HG02588 (cell line): ENCODE results near the gene FGL2.
"Not testable (repeated sequence)": the region's sequence is repeated elsewhere in the genome, so short reads cannot be mapped to it uniquely, and the experiment has no call there.

ENCODE experiments used
- ATAC-seq: cut with Tn5 transposase; IDR thresholded peaks from one replicate; pipeline ENCODE4 v1.9.1; 2021; ENCODE audit warnings: mild to moderate bottlenecking, moderate library complexity; ENCODE audit not compliant: unreplicated experiment

Gene FGL2

DNA sequence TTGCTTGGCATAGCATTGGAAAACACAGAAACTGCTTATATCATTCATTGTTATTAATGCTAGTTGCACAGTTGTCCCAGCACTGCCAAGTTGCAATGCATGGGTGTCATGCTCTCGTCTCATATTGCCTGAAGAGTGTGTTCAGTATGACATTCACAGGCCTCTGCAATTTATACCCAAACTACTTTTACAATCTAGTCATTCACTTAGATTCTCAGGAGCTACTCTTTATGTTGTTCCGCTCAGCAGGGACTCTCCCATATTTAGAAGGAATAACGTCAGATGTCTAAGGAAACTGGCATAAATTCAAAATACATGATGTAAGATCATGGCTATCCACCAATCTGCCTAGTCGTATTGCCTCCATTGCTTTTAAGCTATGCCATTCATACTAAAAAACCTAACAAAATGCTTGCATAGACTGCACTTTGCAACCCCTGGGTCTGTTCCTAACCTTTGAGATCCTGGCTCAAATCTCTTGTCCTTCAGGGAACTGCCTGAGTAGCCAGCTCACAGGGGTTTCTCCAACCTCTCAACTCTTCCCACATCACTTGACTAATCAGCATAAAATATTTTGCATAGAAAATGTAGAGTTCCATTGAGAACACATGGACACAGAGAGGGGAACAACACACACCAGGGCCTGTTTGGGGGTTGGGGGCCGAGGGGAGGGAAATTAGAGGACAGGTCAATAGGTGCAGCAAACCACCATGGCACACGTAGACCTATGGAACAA lies 27.0 kb downstream of the FGL2 start:
- ATAC-seq, result not testable (repeated sequence)

GRCh38 chr7:77171073-77171472 lies 28.5 kb downstream of the FGL2 start:
- not testable (repeated sequence) for ATAC-seq

- ATAC-seq, result peak; percentile 66
These were observed 42.2 kb downstream of the FGL2 start for GRCh38 chr7:77157446-77157845.

- peak; percentile 71 for ATAC-seq
These were observed 42.6 kb downstream of the FGL2 start for GRCh38 chr7:77157034-77157433.

GRCh38 chr7:77155601-77156377 lies 43.8 kb downstream of the FGL2 start:
- not testable (repeated sequence) for ATAC-seq

- not testable (repeated sequence) for ATAC-seq
These were observed 44.6 kb downstream of the FGL2 start for GRCh38 chr7:77154917-77155464.

GRCh38 chr7:77152232-77152631 lies 47.4 kb downstream of the FGL2 start:
- ATAC-seq, result not testable (repeated sequence)
